Liver (tissue), 3 donors: Measurements from ENCODE around the gene TYMP.

ENCODE experiments used
- EGR1 ChIP-seq, 2 donors: IDR thresholded peaks; 2 replicates each; pipeline ENCODE4 v1.6.1; 2016 to 2018; ENCODE audit warnings: antibody characterized with exemption in 2 of 2, low read depth in 2 of 2
- GABPA ChIP-seq, 2 donors: IDR thresholded peaks in 1 of 2; conservative IDR thresholded peaks in 1 of 2; 2 replicates each; pipeline ENCODE4 v1.6.1; 2016; ENCODE audit warnings: antibody characterized with exemption in 2 of 2, mild to moderate bottlenecking in 1 of 2, moderate library complexity in 1 of 2
- JUND ChIP-seq, 2 donors: IDR thresholded peaks; 2 replicates each; pipeline ENCODE4 v1.6.1; 2016; ENCODE audit warnings: antibody characterized with exemption in 2 of 2
- NR2F2 ChIP-seq: IDR thresholded peaks from 2 replicates; pipeline ENCODE4 v1.6.1; 2016; ENCODE audit warnings: antibody characterized with exemption
- RAD21 ChIP-seq, 2 donors: IDR thresholded peaks; 2 replicates each; pipeline ENCODE4 v1.6.1; 2016; ENCODE audit warnings: antibody characterized with exemption in 2 of 2, mild to moderate bottlenecking in 2 of 2
- RXRA ChIP-seq, 2 donors: IDR thresholded peaks; 2 replicates each; pipeline ENCODE4 v1.6.1; 2017 to 2018; ENCODE audit warnings: antibody characterized with exemption in 2 of 2, mild to moderate bottlenecking in 1 of 2
- SP1 ChIP-seq: IDR thresholded peaks from 2 replicates; pipeline ENCODE4 v1.6.1; 2018; ENCODE audit warnings: antibody characterized with exemption, mild to moderate bottlenecking
- TAF1 ChIP-seq: conservative IDR thresholded peaks from 2 replicates; pipeline ENCODE4 v1.6.1; 2016; ENCODE audit warnings: antibody characterized with exemption, mild to moderate bottlenecking
- YY1 ChIP-seq: IDR thresholded peaks from 2 replicates; pipeline ENCODE4 v1.6.1; 2016; ENCODE audit warnings: antibody characterized with exemption, mild to moderate bottlenecking
- TF ChIP-seq, protein P1 (sequence below): IDR thresholded peaks from 2 replicates; pipeline ENCODE4 v1.6.1; 2016; ENCODE audit warnings: antibody characterized with exemption
- TF ChIP-seq, protein P2 (sequence below): fragments of 150-350 bp; IDR thresholded peaks from 2 replicates; pipeline ENCODE4 v1.5.1; 2017; ENCODE audit warnings: improper control_type of control experiment, low read depth, low read length; ENCODE audit not compliant: missing input control
- TF ChIP-seq, protein P3 (sequence below): IDR thresholded peaks from 2 replicates; pipeline ENCODE4 v1.6.1; 2016; ENCODE audit warnings: antibody characterized with exemption, mild to moderate bottlenecking
- TF ChIP-seq, protein P4 (sequence below): IDR thresholded peaks from 2 replicates; pipeline ENCODE4 v1.6.1; 2016; ENCODE audit warnings: antibody characterized with exemption
- TF ChIP-seq, protein P5 (sequence below): IDR thresholded peaks from 2 replicates; pipeline ENCODE4 v1.6.1; 2016; ENCODE audit warnings: antibody characterized with exemption
- donor health status: healthy.
- donor health status: healthy.

- TF ChIP-seq GABPA (IDR thresholded peaks at IDR 0.05 in 1 of 2, conservative IDR thresholded peaks at IDR 0.05 in 1 of 2): no peak
- TF ChIP-seq, protein P1, sequence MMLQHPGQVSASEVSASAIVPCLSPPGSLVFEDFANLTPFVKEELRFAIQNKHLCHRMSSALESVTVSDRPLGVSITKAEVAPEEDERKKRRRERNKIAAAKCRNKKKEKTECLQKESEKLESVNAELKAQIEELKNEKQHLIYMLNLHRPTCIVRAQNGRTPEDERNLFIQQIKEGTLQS: no peak
- TF ChIP-seq, protein P2, sequence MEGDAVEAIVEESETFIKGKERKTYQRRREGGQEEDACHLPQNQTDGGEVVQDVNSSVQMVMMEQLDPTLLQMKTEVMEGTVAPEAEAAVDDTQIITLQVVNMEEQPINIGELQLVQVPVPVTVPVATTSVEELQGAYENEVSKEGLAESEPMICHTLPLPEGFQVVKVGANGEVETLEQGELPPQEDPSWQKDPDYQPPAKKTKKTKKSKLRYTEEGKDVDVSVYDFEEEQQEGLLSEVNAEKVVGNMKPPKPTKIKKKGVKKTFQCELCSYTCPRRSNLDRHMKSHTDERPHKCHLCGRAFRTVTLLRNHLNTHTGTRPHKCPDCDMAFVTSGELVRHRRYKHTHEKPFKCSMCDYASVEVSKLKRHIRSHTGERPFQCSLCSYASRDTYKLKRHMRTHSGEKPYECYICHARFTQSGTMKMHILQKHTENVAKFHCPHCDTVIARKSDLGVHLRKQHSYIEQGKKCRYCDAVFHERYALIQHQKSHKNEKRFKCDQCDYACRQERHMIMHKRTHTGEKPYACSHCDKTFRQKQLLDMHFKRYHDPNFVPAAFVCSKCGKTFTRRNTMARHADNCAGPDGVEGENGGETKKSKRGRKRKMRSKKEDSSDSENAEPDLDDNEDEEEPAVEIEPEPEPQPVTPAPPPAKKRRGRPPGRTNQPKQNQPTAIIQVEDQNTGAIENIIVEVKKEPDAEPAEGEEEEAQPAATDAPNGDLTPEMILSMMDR: no peak
- no peak for TF ChIP-seq JUND (IDR thresholded peaks at IDR 0.05)
- no peak for TF ChIP-seq YY1
- TF ChIP-seq RXRA (IDR thresholded peaks at IDR 0.05): no peak
- no peak for TF ChIP-seq EGR1 (IDR thresholded peaks at IDR 0.05; ENCODE audit: low read depth in 2 of 2)
- TF ChIP-seq SP1: no peak
- no peak for TF ChIP-seq NR2F2
- TF ChIP-seq, protein P3, sequence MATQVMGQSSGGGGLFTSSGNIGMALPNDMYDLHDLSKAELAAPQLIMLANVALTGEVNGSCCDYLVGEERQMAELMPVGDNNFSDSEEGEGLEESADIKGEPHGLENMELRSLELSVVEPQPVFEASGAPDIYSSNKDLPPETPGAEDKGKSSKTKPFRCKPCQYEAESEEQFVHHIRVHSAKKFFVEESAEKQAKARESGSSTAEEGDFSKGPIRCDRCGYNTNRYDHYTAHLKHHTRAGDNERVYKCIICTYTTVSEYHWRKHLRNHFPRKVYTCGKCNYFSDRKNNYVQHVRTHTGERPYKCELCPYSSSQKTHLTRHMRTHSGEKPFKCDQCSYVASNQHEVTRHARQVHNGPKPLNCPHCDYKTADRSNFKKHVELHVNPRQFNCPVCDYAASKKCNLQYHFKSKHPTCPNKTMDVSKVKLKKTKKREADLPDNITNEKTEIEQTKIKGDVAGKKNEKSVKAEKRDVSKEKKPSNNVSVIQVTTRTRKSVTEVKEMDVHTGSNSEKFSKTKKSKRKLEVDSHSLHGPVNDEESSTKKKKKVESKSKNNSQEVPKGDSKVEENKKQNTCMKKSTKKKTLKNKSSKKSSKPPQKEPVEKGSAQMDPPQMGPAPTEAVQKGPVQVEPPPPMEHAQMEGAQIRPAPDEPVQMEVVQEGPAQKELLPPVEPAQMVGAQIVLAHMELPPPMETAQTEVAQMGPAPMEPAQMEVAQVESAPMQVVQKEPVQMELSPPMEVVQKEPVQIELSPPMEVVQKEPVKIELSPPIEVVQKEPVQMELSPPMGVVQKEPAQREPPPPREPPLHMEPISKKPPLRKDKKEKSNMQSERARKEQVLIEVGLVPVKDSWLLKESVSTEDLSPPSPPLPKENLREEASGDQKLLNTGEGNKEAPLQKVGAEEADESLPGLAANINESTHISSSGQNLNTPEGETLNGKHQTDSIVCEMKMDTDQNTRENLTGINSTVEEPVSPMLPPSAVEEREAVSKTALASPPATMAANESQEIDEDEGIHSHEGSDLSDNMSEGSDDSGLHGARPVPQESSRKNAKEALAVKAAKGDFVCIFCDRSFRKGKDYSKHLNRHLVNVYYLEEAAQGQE: no peak
- TF ChIP-seq, protein P4, sequence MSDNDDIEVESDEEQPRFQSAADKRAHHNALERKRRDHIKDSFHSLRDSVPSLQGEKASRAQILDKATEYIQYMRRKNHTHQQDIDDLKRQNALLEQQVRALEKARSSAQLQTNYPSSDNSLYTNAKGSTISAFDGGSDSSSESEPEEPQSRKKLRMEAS: no peak
- TF ChIP-seq RAD21 (IDR thresholded peaks at IDR 0.05): no peak
- TF ChIP-seq, protein P5, sequence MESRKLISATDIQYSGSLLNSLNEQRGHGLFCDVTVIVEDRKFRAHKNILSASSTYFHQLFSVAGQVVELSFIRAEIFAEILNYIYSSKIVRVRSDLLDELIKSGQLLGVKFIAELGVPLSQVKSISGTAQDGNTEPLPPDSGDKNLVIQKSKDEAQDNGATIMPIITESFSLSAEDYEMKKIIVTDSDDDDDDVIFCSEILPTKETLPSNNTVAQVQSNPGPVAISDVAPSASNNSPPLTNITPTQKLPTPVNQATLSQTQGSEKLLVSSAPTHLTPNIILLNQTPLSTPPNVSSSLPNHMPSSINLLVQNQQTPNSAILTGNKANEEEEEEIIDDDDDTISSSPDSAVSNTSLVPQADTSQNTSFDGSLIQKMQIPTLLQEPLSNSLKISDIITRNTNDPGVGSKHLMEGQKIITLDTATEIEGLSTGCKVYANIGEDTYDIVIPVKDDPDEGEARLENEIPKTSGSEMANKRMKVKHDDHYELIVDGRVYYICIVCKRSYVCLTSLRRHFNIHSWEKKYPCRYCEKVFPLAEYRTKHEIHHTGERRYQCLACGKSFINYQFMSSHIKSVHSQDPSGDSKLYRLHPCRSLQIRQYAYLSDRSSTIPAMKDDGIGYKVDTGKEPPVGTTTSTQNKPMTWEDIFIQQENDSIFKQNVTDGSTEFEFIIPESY: no peak
- TF ChIP-seq TAF1: no peak
Observed at GRCh38 chr22:50486561-50487289, 43.1 kb downstream of the TYMP start, which contains the start of gene MIOX.
